Stomach (tissue), 4 donors: ENCODE measurements around the gene RNU6-9.

ENCODE experiments used
- CTCF ChIP-seq, 7 experiments: fragments of 450-650 bp in 4 of 7; fragments of 200-600 bp in 3 of 7; sonication (generic) in 3 of 7; IDR thresholded peaks; one replicate each; pipeline ENCODE4 v1.5.1; 2016 to 2019; ENCODE audit warnings: antibody characterized with exemption in 7 of 7, control low read depth in 2 of 7, mild to moderate bottlenecking in 1 of 7
- POLR2AphosphoS5 ChIP-seq, 3 donors: sonication (generic); formaldehyde crosslinking; IDR thresholded peaks; one replicate each; pipeline ENCODE4 v1.6.1; 2016; ENCODE audit warnings: antibody characterized with exemption in 3 of 3

GRCh38 chr19:892243-892893, 916 bp upstream of the RNU6-9 start:
- TF ChIP-seq POLR2AphosphoS5 (IDR thresholded peaks at IDR 0.05), result no peak
- no peak for TF ChIP-seq CTCF (IDR thresholded peaks at IDR 0.05)
